ENCODE data around the gene NOSTRIN.

- no peak for TF ChIP-seq GATA2 (IDR thresholded peaks at IDR 0.05; ENCODE audit: low read depth, low read length)
- no peak for TF ChIP-seq GATA3 (IDR thresholded peaks at IDR 0.05; ENCODE audit: low read depth, low read length)
Observed at GRCh38 chr2:168821992-168822391, 19.6 kb downstream of the NOSTRIN start.

All from SH-SY5Y (cell line).